HEK293 (cell line): Measurements from ENCODE around the gene SP2.

Experiments
- CTCF ChIA-PET: fragments of 350-600 bp; formaldehyde crosslinking; extraction: SDS; loops from one replicate; lab custom pipeline; 2021; ENCODE audit warnings: antibody characterized with exemption; lab: Yijun Ruan, JAX
- POLR2A ChIA-PET: fragments of 300-600 bp; formaldehyde crosslinking; extraction: SDS; loops from one replicate; lab custom pipeline; 2020; ENCODE audit warnings: antibody characterized with exemption, inconsistent platforms; lab: Yijun Ruan, JAX
- H3K27ac ChIP-seq: fragments of 200-500 bp; sonication (Bioruptor generic); 2 replicates; pipeline ENCODE4 v1.5.1; 2014; ENCODE audit warnings: low read depth, low read length, control low read depth, inconsistent platforms; ENCODE audit errors: extremely low read depth
- H3K36me3 ChIP-seq, 2 experiments: fragments of 200-500 bp in 1 of 2; sonication (Bioruptor generic) in 1 of 2; 1 replicate in 1 of 2; 2 replicates in 1 of 2; pipeline ENCODE4 v1.5.1; 2014 to 2017; ENCODE audit warnings: inconsistent platforms in 2 of 2, low read length in 2 of 2; ENCODE audit not compliant: control insufficient read depth in 2 of 2, insufficient read depth in 1 of 2
- H3K4me1 ChIP-seq: fragments of 200-500 bp; sonication (Bioruptor generic); 2 replicates; pipeline ENCODE4 v1.5.1; 2014; ENCODE audit warnings: mild to moderate bottlenecking, low read length, inconsistent platforms; ENCODE audit not compliant: control insufficient read depth, insufficient read depth
- H3K4me3 ChIP-seq: 2 replicates; pipeline ENCODE4 v1.5.1; 2011; ENCODE audit warnings: low read depth, mild to moderate bottlenecking, control low read depth, low read length, moderate library complexity
- H3K9me3 ChIP-seq: fragments of 200-500 bp; sonication (Bioruptor generic); 2 replicates; pipeline ENCODE4 v1.5.1; 2014; ENCODE audit warnings: low read depth, low read length, inconsistent platforms; ENCODE audit not compliant: control insufficient read depth, insufficient read depth
- ATF2 ChIP-seq: fragments of 450-650 bp; formaldehyde crosslinking; IDR thresholded peaks from 2 replicates; pipeline ENCODE4 v1.5.1; 2016; ENCODE audit warnings: missing biosample characterization, missing genetic modification characterization, low read depth
- BCL6B ChIP-seq: fragments of 450-650 bp; formaldehyde crosslinking; IDR thresholded peaks from 2 replicates; pipeline ENCODE4 v1.5.1; 2017; ENCODE audit warnings: missing biosample characterization, missing genetic modification characterization
- CTCF ChIP-seq: fragments of 450-650 bp; formaldehyde crosslinking; IDR thresholded peaks from 2 replicates; pipeline ENCODE4 v1.5.1; 2016; ENCODE audit warnings: missing biosample characterization, missing genetic modification characterization
- KLF17 ChIP-seq: fragments of 450-650 bp; formaldehyde crosslinking; IDR thresholded peaks from 2 replicates; pipeline ENCODE4 v1.5.1; 2016; ENCODE audit warnings: missing biosample characterization, missing genetic modification characterization
- KLF8 ChIP-seq: fragments of 450-650 bp; formaldehyde crosslinking; IDR thresholded peaks from 2 replicates; pipeline ENCODE4 v1.5.1; 2016; ENCODE audit warnings: missing biosample characterization, missing genetic modification characterization
- PATZ1 ChIP-seq: fragments of 450-650 bp; formaldehyde crosslinking; IDR thresholded peaks from 2 replicates; pipeline ENCODE4 v1.5.1; 2016; ENCODE audit warnings: missing biosample characterization, missing genetic modification characterization
- TRIM28 ChIP-seq: IDR thresholded peaks from 2 replicates; pipeline ENCODE4 v1.6.1; 2011; ENCODE audit warnings: low read length, control low read depth, borderline replicate concordance
- ZBTB10 ChIP-seq: fragments of 450-650 bp; formaldehyde crosslinking; IDR thresholded peaks from 2 replicates; pipeline ENCODE4 v1.5.1; 2016; ENCODE audit warnings: missing biosample characterization, missing genetic modification characterization
- ZEB2 ChIP-seq: fragments of 450-650 bp; formaldehyde crosslinking; IDR thresholded peaks from 2 replicates; pipeline ENCODE4 v1.5.1; 2016; ENCODE audit warnings: missing biosample characterization, missing genetic modification characterization
- ZNF148 ChIP-seq: fragments of 450-650 bp; formaldehyde crosslinking; IDR thresholded peaks from 2 replicates; pipeline ENCODE4 v1.5.0; 2017; ENCODE audit warnings: missing biosample characterization, missing genetic modification characterization, borderline replicate concordance
- ZNF2 ChIP-seq: fragments of 450-650 bp; formaldehyde crosslinking; IDR thresholded peaks from 2 replicates; pipeline ENCODE4 v1.5.1; 2016; ENCODE audit warnings: missing biosample characterization, missing genetic modification characterization
- ZNF488 ChIP-seq: fragments of 450-650 bp; formaldehyde crosslinking; IDR thresholded peaks from 2 replicates; pipeline ENCODE4 v1.5.1; 2016; ENCODE audit warnings: missing biosample characterization, missing genetic modification characterization
- ZNF645 ChIP-seq: fragments of 450-650 bp; formaldehyde crosslinking; IDR thresholded peaks from 2 replicates; pipeline ENCODE4; 2016; ENCODE audit warnings: missing biosample characterization, missing genetic modification characterization
- ZNF654 ChIP-seq: fragments of 450-650 bp; formaldehyde crosslinking; IDR thresholded peaks from 2 replicates; pipeline ENCODE4 v1.5.1; 2016; ENCODE audit warnings: low read depth, missing biosample characterization, missing genetic modification characterization
- ZNF747 ChIP-seq: fragments of 450-650 bp; formaldehyde crosslinking; IDR thresholded peaks from 2 replicates; pipeline ENCODE4 v1.5.1; 2016; ENCODE audit warnings: missing biosample characterization, missing genetic modification characterization

The SP2 gene

GRCh38 chr17:47978324-47978723 is 82.3 kb downstream of the SP2 start:
- CTCF ChIA-PET, result interaction anchor here (0.6 to 21.9 kb wide), 33 partner anchors 8 to 1903 kb away, joined by 3 to 592 read pairs (median 5); partner anchors contain the start of genes CBX1, CDK5RAP3, PNPO and PRR15L
- TF ChIP-seq ZNF654 (tag by site-specific recombination) (peak; percentile 74), KLF17 (tag by site-specific recombination) (0 out of 2 replicates have a peak, but pooled peaks have one; percentile 26), ZNF747 (tag by site-specific recombination) (no peak), ZNF148 (tag by site-specific recombination) (no peak), ZNF645 (tag by site-specific recombination) (no peak), BCL6B (tag by site-specific recombination) (no peak), PATZ1 (tag by site-specific recombination) (no peak), ZNF2 (tag by site-specific recombination) (0 out of 2 replicates have a peak, but pooled peaks have one; percentile 47), KLF8 (tag by site-specific recombination) (no peak), ZBTB10 (0 out of 2 replicates have a peak, but pooled peaks have one; percentile 45), ZNF488 (tag by site-specific recombination) (no peak), TRIM28 (no peak), ATF2 (no peak), ZEB2 (tag by site-specific recombination) (peak; percentile 64; the same call in 1 of the 2 replicates), CTCF (peak; percentile 73)
- Histone ChIP-seq H3K36me3 (peaks cover 34 to 92% of the 10 kb centered on the region in 2 experiments), H3K4me3 (no peak overlapping the region), H3K4me1 (no peaks in the 10 kb centered on the region), H3K9me3 (no peaks in the 10 kb centered on the region), H3K27ac (no peak overlapping the region)
- POLR2A ChIA-PET, result interaction anchor here (0.8 to 1.6 kb wide), 5 partner anchors 8 to 43 kb away, joined by 3 to 7 read pairs (median 3); partner anchors contain the start of gene CDK5RAP3
